Measurements from ENCODE around the gene NOXRED1. TPM values are rescaled to one million over a fixed set of nuclear protein-coding genes. Genes with fewer than 3 reads are reported as not detected.
A peak's percentile ranks its signal among the peaks of the same experiment; 100 is the strongest.

NOXRED1 gene
- total RNA-seq, 1 experiment from 2014 or later = 0.60 TPM

- Histone ChIP-seq H4K20me1 (ENCODE audit: insufficient read depth, low read depth, low read length) (no peaks in the 10 kb centered on the region), H3K4me1 (ENCODE audit: low read length) (peaks cover 3% of the 10 kb centered on the region; the same call in 1 of the 2 replicates), H3K9ac (ENCODE audit: low read length) (no peak overlapping the region), H3K4me3 (ENCODE audit: low read length) (no peak overlapping the region), H3K4me2 (ENCODE audit: low read depth, low read length, poor library complexity, severe bottlenecking) (no peak overlapping the region), H2AFZ (ENCODE audit: low read length) (no peak overlapping the region), H3K9me2 (replicated peaks; ENCODE audit: insufficient read depth, low read length) (no peaks in the 10 kb centered on the region), H3K9me3 (ENCODE audit: low read length) (no peaks in the 10 kb centered on the region), H3K36me3 (ENCODE audit: insufficient read depth, low read length) (no peaks in the 10 kb centered on the region), H3K27me3 (ENCODE audit: low read length) (no peaks in the 10 kb centered on the region), H3K79me2 (ENCODE audit: low read length) (no peaks in the 10 kb centered on the region), H3K27ac (ENCODE audit: low read length) (no peak overlapping the region)
- DNase-seq = no peak
Observed at GRCh38 chr14:77406086-77406485, 17.2 kb downstream of the NOXRED1 start.

- H3K4me2 ChIP-seq (ENCODE audit: low read depth, low read length, poor library complexity, severe bottlenecking) = no peak overlapping the region
- no peak overlapping the region for H3K4me3 ChIP-seq (ENCODE audit: low read length)
- no peaks in the 10 kb centered on the region for H3K27me3 ChIP-seq (ENCODE audit: low read length)
- H3K9me3 ChIP-seq (ENCODE audit: low read length) = no peaks in the 10 kb centered on the region
- no peak overlapping the region for H3K9ac ChIP-seq (ENCODE audit: low read length)
- H3K9me2 ChIP-seq (replicated peaks; ENCODE audit: insufficient read depth, low read length) = no peaks in the 10 kb centered on the region
- no peaks in the 10 kb centered on the region for H3K4me1 ChIP-seq (ENCODE audit: low read length)
- no peak overlapping the region for H2AFZ ChIP-seq (ENCODE audit: low read length)
- H3K36me3 ChIP-seq (ENCODE audit: insufficient read depth, low read length) = no peaks in the 10 kb centered on the region
- no peak for DNase-seq
- no peaks in the 10 kb centered on the region for H3K79me2 ChIP-seq (ENCODE audit: low read length)
- H4K20me1 ChIP-seq (ENCODE audit: insufficient read depth, low read depth, low read length) = no peaks in the 10 kb centered on the region
- no peak overlapping the region for H3K27ac ChIP-seq (ENCODE audit: low read length)
Observed at GRCh38 chr14:77403768-77404167, 19.6 kb downstream of the NOXRED1 start.

GRCh38 chr14:77400216-77400615, 23.1 kb downstream of the NOXRED1 start:
- H3K4me3 ChIP-seq (ENCODE audit: low read length) = no peak overlapping the region
- no peaks in the 10 kb centered on the region for H3K79me2 ChIP-seq (ENCODE audit: low read length)
- H3K4me1 ChIP-seq (ENCODE audit: low read length) = no peaks in the 10 kb centered on the region
- H3K27me3 ChIP-seq (ENCODE audit: low read length) = no peaks in the 10 kb centered on the region
- no peaks in the 10 kb centered on the region for H4K20me1 ChIP-seq (ENCODE audit: insufficient read depth, low read depth, low read length)
- H3K9me3 ChIP-seq (ENCODE audit: low read length) = no peaks in the 10 kb centered on the region
- no peak overlapping the region for H3K27ac ChIP-seq (ENCODE audit: low read length)
- H3K9me2 ChIP-seq (replicated peaks; ENCODE audit: insufficient read depth, low read length) = no peaks in the 10 kb centered on the region
- no peak overlapping the region for H3K9ac ChIP-seq (ENCODE audit: low read length)
- H3K36me3 ChIP-seq (ENCODE audit: insufficient read depth, low read length) = no peaks in the 10 kb centered on the region
- H3K4me2 ChIP-seq (ENCODE audit: low read depth, low read length, poor library complexity, severe bottlenecking) = no peak overlapping the region
- H2AFZ ChIP-seq (ENCODE audit: low read length) = no peak overlapping the region
- peak; percentile 36 for DNase-seq

GRCh38 chr14:77390188-77390587, 33.1 kb downstream of the NOXRED1 start:
- H3K9me3 ChIP-seq (ENCODE audit: low read length) = no peaks in the 10 kb centered on the region
- no peaks in the 10 kb centered on the region for H3K27me3 ChIP-seq (ENCODE audit: low read length)
- H2AFZ ChIP-seq (ENCODE audit: low read length) = no peak overlapping the region
- no peaks in the 10 kb centered on the region for H3K36me3 ChIP-seq (ENCODE audit: insufficient read depth, low read length)
- H3K27ac ChIP-seq (ENCODE audit: low read length) = no peak overlapping the region
- no peaks in the 10 kb centered on the region for H4K20me1 ChIP-seq (ENCODE audit: insufficient read depth, low read depth, low read length)
- H3K79me2 ChIP-seq (ENCODE audit: low read length) = no peaks in the 10 kb centered on the region
- DNase-seq = no peak
- H3K9ac ChIP-seq (ENCODE audit: low read length) = no peak overlapping the region
- H3K9me2 ChIP-seq (replicated peaks; ENCODE audit: insufficient read depth, low read length) = no peaks in the 10 kb centered on the region
- H3K4me2 ChIP-seq (ENCODE audit: low read depth, low read length, poor library complexity, severe bottlenecking) = no peak overlapping the region
- no peaks in the 10 kb centered on the region for H3K4me1 ChIP-seq (ENCODE audit: low read length)
- no peak overlapping the region for H3K4me3 ChIP-seq (ENCODE audit: low read length)

GRCh38 chr14:77378701-77379100, 44.6 kb downstream of the NOXRED1 start:
- Histone ChIP-seq H3K9me3 (ENCODE audit: low read length) (no peaks in the 10 kb centered on the region), H3K27ac (ENCODE audit: low read length) (no peak overlapping the region), H3K79me2 (ENCODE audit: low read length) (peaks cover 30% of the 10 kb centered on the region), H3K4me1 (ENCODE audit: low read length) (peaks cover 38% of the 10 kb centered on the region), H3K9ac (ENCODE audit: low read length) (no peak overlapping the region), H3K36me3 (ENCODE audit: insufficient read depth, low read length) (peaks cover 10% of the 10 kb centered on the region; the same call in 1 of the 2 replicates), H3K4me2 (ENCODE audit: low read depth, low read length, poor library complexity, severe bottlenecking) (no peak overlapping the region), H3K9me2 (replicated peaks; ENCODE audit: insufficient read depth, low read length) (no peaks in the 10 kb centered on the region), H3K4me3 (ENCODE audit: low read length) (no peak overlapping the region), H3K27me3 (ENCODE audit: low read length) (no peaks in the 10 kb centered on the region), H2AFZ (ENCODE audit: low read length) (no peak overlapping the region), H4K20me1 (ENCODE audit: insufficient read depth, low read depth, low read length) (no peaks in the 10 kb centered on the region)
- DNase-seq = no peak

- Histone ChIP-seq H3K4me3 (ENCODE audit: low read length) (peak overlapping the region; percentile 90), H3K27me3 (ENCODE audit: low read length) (no peaks in the 10 kb centered on the region), H3K36me3 (ENCODE audit: insufficient read depth, low read length) (peaks cover 10% of the 10 kb centered on the region; the same call in 1 of the 2 replicates), H3K9me3 (ENCODE audit: low read length) (no peaks in the 10 kb centered on the region), H3K4me2 (ENCODE audit: low read depth, low read length, poor library complexity, severe bottlenecking) (peak overlapping the region; percentile 89), H2AFZ (ENCODE audit: low read length) (peak overlapping the region; percentile 92), H3K79me2 (ENCODE audit: low read length) (peaks cover 38% of the 10 kb centered on the region), H3K9ac (ENCODE audit: low read length) (peak overlapping the region; percentile 88), H3K27ac (ENCODE audit: low read length) (no peak overlapping the region), H3K9me2 (replicated peaks; ENCODE audit: insufficient read depth, low read length) (no peaks in the 10 kb centered on the region), H4K20me1 (ENCODE audit: insufficient read depth, low read depth, low read length) (no peaks in the 10 kb centered on the region), H3K4me1 (ENCODE audit: low read length) (peaks cover 41% of the 10 kb centered on the region)
- DNase-seq = no peak
Observed at GRCh38 chr14:77377502-77377844, 45.9 kb downstream of the NOXRED1 start.

- Histone ChIP-seq H4K20me1 (ENCODE audit: insufficient read depth, low read depth, low read length) (no peaks in the 10 kb centered on the region), H3K4me2 (ENCODE audit: low read depth, low read length, poor library complexity, severe bottlenecking) (peak within 1 kb of the TSS; percentile 89), H3K9me3 (ENCODE audit: low read length) (no peaks in the 10 kb centered on the region), H3K4me1 (ENCODE audit: low read length) (peaks cover 46% of the 10 kb centered on the region), H3K9me2 (replicated peaks; ENCODE audit: insufficient read depth, low read length) (no peaks in the 10 kb centered on the region), H3K27ac (ENCODE audit: low read length) (peak within 1 kb of the TSS; percentile 92), H2AFZ (ENCODE audit: low read length) (peak within 1 kb of the TSS; percentile 92), H3K27me3 (ENCODE audit: low read length) (no peaks in the 10 kb centered on the region), H3K79me2 (ENCODE audit: low read length) (peaks cover 39% of the 10 kb centered on the region), H3K9ac (ENCODE audit: low read length) (peak within 1 kb of the TSS; percentile 88), H3K4me3 (ENCODE audit: low read length) (peak within 1 kb of the TSS; percentile 90), H3K36me3 (ENCODE audit: insufficient read depth, low read length) (peaks cover 10% of the 10 kb centered on the region; the same call in 1 of the 2 replicates)
- DNase-seq = peak; percentile 96
Observed at GRCh38 chr14:77376771-77377501, 46.4 kb downstream of the NOXRED1 start, which contains the start of the genes SAMD15 and TMED8. SAMD15 (plus strand) TSS chr14:77377379; CDS start chr14:77377419, 40 bp downstream. TMED8 (minus strand) TSS chr14:77377094; CDS start chr14:77377053, 41 bp downstream.

GRCh38 chr14:77375973-77376770, 47.2 kb downstream of the NOXRED1 start:
- Histone ChIP-seq H3K9ac (ENCODE audit: low read length) (peak overlapping the region; percentile 88), H3K27me3 (ENCODE audit: low read length) (no peaks in the 10 kb centered on the region), H3K36me3 (ENCODE audit: insufficient read depth, low read length) (peaks cover 10% of the 10 kb centered on the region; the same call in 1 of the 2 replicates), H3K4me3 (ENCODE audit: low read length) (peak overlapping the region; percentile 90), H4K20me1 (ENCODE audit: insufficient read depth, low read depth, low read length) (no peaks in the 10 kb centered on the region), H3K9me2 (replicated peaks; ENCODE audit: insufficient read depth, low read length) (no peaks in the 10 kb centered on the region), H3K27ac (ENCODE audit: low read length) (peak overlapping the region; percentile 92), H3K9me3 (ENCODE audit: low read length) (no peaks in the 10 kb centered on the region), H3K4me1 (ENCODE audit: low read length) (peaks cover 54% of the 10 kb centered on the region), H3K79me2 (ENCODE audit: low read length) (peaks cover 46% of the 10 kb centered on the region), H2AFZ (ENCODE audit: low read length) (peak overlapping the region; percentile 4; the same call in 1 of the 2 replicates), H3K4me2 (ENCODE audit: low read depth, low read length, poor library complexity, severe bottlenecking) (peak overlapping the region; percentile 89)
- peak; percentile 78 for DNase-seq
